Tracheal epithelial cell (primary cell): ENCODE data around the gene TMEM117. TPM values are rescaled to one million over a fixed set of nuclear protein-coding genes. Genes with fewer than 3 reads are reported as not detected.

Experiments used
- total RNA-seq: library from RNA; depleted of rRNA; stranded (reverse); fragments of >200 nt; gene quantifications from 2 replicates; pipeline ENCODE4 v1.2.1, GENCODE V29; 2014

Gene TMEM117
- total RNA-seq: 7.2 and 9.0 TPM in 2 replicates

GRCh38 chr12:43835656-43836474 lies at the start of gene TMEM117:
TMEM117 (plus strand) TSS chr12:43836081.

GRCh38 chr12:43805860-43806736 lies 29.8 kb upstream of the TMEM117 start, which contains the start of gene TWF1:
TWF1 (minus strand) TSS chr12:43806317; CDS start chr12:43806245, 72 bp downstream.

Other genes with a start within 250 kb of the TMEM117 start
- gene PUS7L, start 77.3 kb upstream of the TMEM117 start, total RNA-seq: 15.8 and 16.1 TPM in 2 replicates
- gene IRAK4, start 77.1 kb upstream of the TMEM117 start, total RNA-seq: 8.0 and 13.0 TPM in 2 replicates
- 145 and 169 TPM in 2 replicates for gene TWF1, start 29.8 kb upstream of the TMEM117 start, total RNA-seq